GM21447 (cell line): Measurements from ENCODE around the gene HMOX1.
"Not testable (repeated sequence)": the region's sequence is repeated elsewhere in the genome, so short reads cannot be mapped to it uniquely, and the experiment has no call there.

Experiments used
- ATAC-seq: cut with Tn5 transposase; IDR thresholded peaks from one replicate; pipeline ENCODE4 v1.9.1; 2021; ENCODE audit not compliant: unreplicated experiment

Gene HMOX1

DNA sequence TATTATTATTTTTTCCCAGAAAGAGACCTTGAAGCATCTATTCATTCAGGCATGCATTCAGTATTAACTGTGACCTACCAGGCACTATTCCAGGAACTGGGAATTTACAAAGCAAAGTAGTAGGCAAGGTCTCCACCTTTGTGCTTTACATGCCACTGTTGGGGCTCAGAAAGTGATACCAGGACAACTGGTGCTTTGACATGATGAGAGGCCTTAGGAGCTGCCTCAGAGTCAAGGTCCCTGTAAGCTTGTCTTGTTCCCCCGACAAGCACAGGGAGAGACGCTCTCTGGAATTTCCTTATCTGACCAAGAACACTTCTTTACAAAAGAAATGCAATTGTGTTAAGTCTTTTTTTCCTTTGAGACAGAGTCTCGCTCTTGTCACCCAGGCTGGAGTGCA, 2.3 kb upstream of the HMOX1 start:
- ATAC-seq = no peak

DNA sequence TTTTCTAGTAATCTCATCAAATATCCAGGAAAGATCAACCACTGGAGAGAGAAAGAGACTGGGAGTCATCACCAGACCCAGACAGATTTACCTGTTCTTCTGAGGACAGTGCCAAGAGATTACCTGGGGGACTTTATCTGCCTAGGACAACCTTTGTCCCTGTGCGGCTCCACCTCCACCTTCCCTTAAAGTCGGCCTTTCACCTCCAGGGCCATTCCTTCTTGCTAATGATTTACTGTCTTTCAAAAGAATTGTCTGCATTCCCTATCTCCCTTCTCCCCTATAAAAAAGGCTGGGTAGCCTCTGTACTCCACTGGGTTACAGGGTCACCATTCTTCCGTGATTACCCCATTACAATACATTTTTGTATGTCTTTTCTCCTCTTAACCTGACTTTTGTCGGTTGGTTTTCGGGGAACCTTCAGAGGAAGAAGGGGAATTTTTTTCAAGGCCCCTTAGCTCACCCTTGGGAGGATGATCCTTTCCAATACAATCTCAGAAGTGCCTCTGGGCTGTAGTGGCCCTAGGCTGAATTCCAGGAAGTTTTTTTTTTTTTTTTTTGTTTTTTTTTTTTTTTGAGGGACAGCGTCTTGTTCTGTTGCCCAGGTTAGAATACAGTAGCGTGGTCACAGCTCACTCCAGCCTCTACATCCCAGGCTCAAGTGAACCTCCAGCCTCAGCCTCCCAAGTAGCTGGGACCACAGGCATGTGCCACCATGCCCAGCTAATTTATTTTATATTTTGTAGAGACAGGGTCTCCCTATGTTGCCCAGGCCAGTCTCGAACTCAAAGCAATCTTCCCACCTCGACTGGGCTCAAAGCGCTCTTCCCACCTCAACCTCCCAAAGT, 1.5 kb upstream of the HMOX1 start:
- no peak for ATAC-seq

- ATAC-seq = no peak
Measured at GRCh38 chr22:35380013-35380412, 883 bp upstream of the HMOX1 start.

GRCh38 chr22:35381424-35382009, 621 bp downstream of the HMOX1 start:
- ATAC-seq = no peak

DNA sequence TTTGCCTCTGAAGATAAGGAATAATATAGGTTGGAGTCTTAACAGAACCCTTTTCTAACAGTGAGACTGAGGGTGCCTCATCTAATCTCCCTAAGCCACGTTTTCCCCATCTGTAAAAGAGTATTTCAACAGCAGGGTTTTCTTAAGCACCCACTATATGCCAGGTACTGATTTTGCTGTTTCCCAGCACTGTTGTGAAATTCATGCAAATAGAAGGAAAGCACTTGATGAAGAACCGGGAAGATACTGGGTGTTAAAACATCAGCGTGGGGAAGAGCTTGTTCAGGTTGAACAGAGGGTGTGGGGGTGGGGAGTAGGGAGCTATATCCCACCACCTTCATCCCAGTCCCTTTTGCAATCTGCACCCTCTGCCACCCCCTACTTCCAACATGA, 2.8 kb downstream of the HMOX1 start:
- ATAC-seq = no peak

GRCh38 chr22:35384527-35384926, 3.6 kb downstream of the HMOX1 start:
- no peak for ATAC-seq

DNA sequence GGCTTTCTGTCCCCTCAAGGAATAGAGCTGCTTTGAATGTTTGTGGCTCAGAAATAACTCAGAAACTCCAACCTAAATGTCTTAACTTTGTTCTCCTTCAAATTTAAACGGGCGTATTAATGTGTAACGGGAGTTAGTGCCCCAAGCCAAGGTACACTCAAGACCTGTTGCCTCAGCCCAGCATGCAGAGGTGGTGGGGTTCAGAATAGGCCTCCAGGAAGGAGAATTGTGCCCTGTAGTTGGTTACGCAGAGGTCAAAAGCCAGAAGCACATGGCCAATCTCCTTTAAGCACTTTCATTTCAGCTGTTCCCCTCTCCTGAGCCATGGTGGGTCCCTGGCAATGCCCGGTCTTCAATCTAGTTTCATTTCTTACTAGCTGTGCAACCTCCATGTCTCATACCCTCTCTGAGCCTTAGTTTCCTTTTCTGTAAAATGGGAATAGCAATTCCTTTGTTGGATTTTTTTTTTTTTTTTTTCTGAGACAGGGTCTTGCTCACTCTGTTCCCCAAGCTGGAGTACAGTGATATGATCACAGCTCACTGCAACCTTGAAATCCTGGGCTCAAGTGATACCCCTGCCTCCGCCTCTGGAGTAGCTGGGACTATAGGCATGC, 4.2 kb downstream of the HMOX1 start:
- ATAC-seq = no peak

DNA sequence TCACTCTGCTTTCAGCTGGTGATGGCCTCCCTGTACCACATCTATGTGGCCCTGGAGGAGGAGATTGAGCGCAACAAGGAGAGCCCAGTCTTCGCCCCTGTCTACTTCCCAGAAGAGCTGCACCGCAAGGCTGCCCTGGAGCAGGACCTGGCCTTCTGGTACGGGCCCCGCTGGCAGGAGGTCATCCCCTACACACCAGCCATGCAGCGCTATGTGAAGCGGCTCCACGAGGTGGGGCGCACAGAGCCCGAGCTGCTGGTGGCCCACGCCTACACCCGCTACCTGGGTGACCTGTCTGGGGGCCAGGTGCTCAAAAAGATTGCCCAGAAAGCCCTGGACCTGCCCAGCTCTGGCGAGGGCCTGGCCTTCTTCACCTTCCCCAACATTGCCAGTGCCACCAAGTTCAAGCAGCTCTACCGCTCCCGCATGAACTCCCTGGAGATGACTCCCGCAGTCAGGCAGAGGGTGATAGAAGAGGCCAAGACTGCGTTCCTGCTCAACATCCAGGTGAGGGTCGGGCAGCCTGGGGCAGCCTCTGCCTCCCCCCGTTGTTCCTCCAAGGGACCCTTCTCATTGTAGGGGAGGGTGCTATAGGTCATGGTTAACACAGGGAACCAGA, 5.9 kb downstream of the HMOX1 start:
- ATAC-seq = no peak

- no peak for ATAC-seq
Measured at GRCh38 chr22:35390933-35391332, 10.0 kb downstream of the HMOX1 start.

DNA sequence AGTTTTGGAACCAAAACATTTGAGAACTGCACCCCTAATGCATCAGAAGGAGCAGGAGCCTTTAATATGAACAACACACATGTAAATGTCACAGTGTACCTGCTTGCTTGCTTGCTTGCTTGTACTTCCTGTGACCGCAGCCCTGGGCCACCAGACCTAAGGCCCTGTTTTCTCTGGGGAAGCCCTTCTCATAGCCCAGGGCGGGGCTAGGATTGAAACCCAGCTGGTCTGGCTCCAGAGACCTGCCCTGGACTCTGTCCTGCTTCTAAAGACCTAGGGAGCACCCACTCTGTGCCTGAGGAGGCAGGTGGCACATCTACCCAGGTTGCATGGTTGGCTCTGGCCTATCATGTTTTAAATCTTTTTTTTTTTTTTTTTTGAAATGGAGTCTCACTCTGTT, 11.5 kb downstream of the HMOX1 start:
- no peak for ATAC-seq

DNA sequence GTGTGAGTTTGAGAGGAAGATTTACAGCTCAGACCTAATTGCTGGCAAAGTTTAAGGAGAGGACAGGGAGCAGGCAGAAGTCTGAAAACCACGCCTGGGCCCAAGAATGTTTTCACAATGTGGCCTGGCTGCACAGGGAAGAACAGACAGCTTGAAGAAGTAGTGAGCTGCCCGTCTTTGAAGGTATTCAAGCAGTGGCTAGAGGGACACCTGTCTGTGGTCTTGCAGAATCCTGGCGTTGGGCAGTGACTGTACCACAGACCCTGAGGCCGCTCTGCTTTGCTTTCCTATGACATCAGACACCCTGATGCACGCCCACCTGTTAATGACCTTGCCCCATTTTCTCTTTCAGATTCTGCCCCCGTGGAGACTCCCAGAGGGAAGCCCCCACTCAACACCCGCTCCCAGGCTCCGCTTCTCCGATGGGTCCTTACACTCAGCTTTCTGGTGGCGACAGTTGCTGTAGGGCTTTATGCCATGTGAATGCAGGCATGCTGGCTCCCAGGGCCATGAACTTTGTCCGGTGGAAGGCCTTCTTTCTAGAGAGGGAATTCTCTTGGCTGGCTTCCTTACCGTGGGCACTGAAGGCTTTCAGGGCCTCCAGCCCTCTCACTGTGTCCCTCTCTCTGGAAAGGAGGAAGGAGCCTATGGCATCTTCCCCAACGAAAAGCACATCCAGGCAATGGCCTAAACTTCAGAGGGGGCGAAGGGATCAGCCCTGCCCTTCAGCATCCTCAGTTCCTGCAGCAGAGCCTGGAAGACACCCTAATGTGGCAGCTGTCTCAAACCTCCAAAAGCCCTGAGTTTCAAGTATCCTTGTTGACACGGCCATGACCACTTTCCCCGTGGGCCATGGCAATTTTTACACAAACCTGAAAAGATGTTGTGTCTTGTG, 12.5 kb downstream of the HMOX1 start:
- ATAC-seq = no peak

- ATAC-seq = no peak
Measured at GRCh38 chr22:35394011-35394312, 13.1 kb downstream of the HMOX1 start.

GRCh38 chr22:35394810-35395563, 14.1 kb downstream of the HMOX1 start:
- no peak for ATAC-seq

GRCh38 chr22:35396622-35397021, 15.7 kb downstream of the HMOX1 start:
- not testable (repeated sequence) for ATAC-seq

DNA sequence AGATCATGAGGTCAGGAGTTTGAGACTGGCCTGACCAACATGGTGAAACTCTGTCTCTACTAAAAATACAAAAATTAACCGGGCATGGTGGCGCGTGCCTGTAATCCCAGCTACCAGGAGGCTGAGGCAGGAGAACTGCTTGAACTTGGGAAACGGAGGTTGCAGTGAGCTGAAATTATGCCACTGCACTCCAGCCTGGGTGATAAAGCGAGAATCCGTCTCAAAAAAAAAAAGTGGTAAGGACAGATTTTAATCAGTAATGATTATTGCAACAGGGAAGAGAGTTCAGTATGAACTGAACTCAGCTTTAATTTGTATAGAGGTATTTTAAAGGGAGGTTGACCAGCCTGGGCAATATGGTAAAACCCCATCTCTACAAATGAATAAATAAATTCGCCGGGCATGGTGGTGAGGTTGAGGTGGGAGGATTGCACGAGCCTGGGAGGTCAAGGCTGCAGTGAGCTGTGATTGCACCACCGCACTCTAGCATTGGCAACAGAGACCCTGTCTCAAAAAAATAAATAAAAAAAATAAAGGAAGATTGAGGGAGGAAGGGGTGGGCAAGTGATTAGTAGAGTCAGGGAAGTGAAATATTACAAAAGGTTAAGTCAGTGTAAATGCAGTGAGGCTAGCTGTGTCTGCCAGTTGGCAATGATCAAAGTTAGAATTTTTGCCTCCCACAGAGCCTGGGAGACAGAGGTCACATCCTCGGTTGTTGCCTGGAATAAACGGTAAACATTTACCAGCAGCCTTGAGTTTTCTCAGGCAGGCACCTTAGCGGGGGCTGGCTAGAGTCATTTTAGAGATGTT, 16.4 kb downstream of the HMOX1 start:
- no peak for ATAC-seq

GRCh38 chr22:35398591-35398973, 17.7 kb downstream of the HMOX1 start:
- ATAC-seq = no peak

DNA sequence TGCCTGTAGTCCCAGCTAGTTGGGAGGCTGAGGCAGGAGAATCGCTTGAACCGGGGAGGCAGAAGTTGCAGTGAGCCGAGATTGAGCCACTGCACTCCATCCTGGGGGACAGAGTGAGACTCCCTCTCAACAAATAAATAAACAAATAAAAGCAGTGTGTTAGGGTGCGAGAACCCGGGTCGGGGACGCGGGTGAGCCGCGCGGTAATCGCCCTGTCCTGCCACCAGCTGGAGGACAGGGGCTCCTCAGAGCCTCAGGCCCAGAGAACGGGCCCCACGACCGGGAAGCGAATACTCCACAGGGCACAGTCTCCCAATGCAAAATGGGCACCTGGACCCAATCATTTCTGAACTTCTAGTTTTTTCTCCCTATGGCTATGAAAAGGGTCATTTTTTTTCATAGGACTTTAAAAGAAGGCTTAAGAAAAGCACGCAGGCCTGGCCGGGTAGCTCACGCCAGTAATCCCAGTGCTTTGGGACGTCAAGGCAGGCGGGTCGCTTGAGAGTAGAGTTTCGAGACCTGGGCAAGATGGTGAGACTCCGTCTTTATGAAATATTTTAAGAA, 18.3 kb downstream of the HMOX1 start:
- ATAC-seq = no peak

DNA sequence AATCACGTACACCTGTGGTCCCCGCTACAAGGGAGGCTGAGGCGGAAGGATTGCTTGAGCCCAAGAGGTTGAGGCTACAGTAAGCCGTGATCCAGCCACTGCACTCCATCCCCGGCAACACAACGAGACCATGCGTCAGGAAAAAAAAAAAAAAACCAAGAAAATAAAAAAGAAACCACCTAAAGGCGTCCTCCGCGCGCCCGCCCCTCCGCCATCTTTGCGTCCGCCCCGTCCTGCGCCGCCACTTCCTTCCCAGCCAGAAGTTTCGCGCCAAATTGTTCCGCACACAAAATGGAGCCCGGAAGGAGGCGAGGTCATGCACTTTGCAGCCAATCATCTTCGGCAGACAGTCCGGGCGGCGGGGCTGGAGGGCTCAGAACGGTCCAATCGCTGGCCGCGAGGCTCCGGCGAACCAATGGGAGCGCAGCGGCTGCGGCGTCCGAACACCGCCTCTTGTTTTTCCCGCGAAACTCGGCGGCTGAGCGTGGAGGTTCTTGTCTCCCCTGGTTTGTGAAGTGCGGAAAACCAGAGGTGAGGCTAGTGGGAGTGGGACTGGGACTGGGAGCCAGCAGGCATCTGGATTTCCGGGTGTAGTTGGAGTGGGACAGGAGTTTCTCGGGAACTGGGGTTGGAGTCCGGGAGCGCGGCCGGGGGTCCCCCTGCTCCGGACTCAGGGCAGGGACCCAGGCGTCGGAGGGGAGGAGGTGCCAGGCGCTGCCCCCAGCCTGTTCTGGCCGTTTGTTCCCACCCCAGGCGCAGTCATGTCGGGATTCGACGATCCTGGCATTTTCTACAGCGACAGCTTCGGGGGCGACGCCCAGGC, 19.0 kb downstream of the HMOX1 start, which contains the start of gene MCM5:
TSS of gene MCM5 (plus strand) at position 463 of the 823 bp plus-strand sequence. CDS start at position 762, 299 bp downstream.
- ATAC-seq = peak; percentile 88
